HUES48 (cell line): Measurements from ENCODE around the gene TREML4.

ENCODE experiments used
- H3K27ac ChIP-seq: one replicate; pipeline ENCODE4 v1.7.0; 2013; ENCODE audit warnings: low read depth, low read length, inconsistent platforms
- H3K27me3 ChIP-seq: 2 replicates; pipeline ENCODE4 v1.6.1; 2013; ENCODE audit warnings: mild to moderate bottlenecking, low read length; ENCODE audit not compliant: control insufficient read depth, insufficient read depth
- H3K36me3 ChIP-seq: 2 replicates; pipeline ENCODE4 v1.6.1; 2013; ENCODE audit warnings: low read length; ENCODE audit not compliant: control insufficient read depth, insufficient read depth
- H3K4me1 ChIP-seq: 2 replicates; pipeline ENCODE4 v1.6.1; 2013; ENCODE audit warnings: mild to moderate bottlenecking, low read length; ENCODE audit not compliant: control insufficient read depth, insufficient read depth
- H3K4me3 ChIP-seq: 2 replicates; pipeline ENCODE4 v1.5.1; 2013; ENCODE audit warnings: mild to moderate bottlenecking, low read depth, low read length
- H3K9ac ChIP-seq: 2 replicates; pipeline ENCODE4 v1.6.1; 2013; ENCODE audit warnings: mild to moderate bottlenecking, low read depth, low read length, moderate library complexity
- H3K9me3 ChIP-seq: 2 replicates; pipeline ENCODE4 v1.6.1; 2013; ENCODE audit warnings: low read length; ENCODE audit not compliant: control insufficient read depth, insufficient read depth

Gene TREML4

GRCh38 chr6:41255638-41256246 lies 27.6 kb downstream of the TREML4 start:
- H3K27me3 ChIP-seq, result no peaks in the 10 kb centered on the region
- no peaks in the 10 kb centered on the region for H3K9me3 ChIP-seq
- H3K4me3 ChIP-seq, result no peak overlapping the region
- H3K27ac ChIP-seq, result no peak overlapping the region
- no peaks in the 10 kb centered on the region for H3K4me1 ChIP-seq
- no peak overlapping the region for H3K9ac ChIP-seq
- no peaks in the 10 kb centered on the region for H3K36me3 ChIP-seq

GRCh38 chr6:41256383-41256782 lies 28.2 kb downstream of the TREML4 start:
- Histone ChIP-seq H3K9me3 (no peaks in the 10 kb centered on the region), H3K27ac (no peak overlapping the region), H3K36me3 (no peaks in the 10 kb centered on the region), H3K4me3 (no peak overlapping the region), H3K9ac (no peak overlapping the region), H3K4me1 (no peaks in the 10 kb centered on the region), H3K27me3 (no peaks in the 10 kb centered on the region)

GRCh38 chr6:41257369-41258195 lies 29.4 kb downstream of the TREML4 start:
- Histone ChIP-seq H3K4me3 (no peak overlapping the region), H3K4me1 (no peaks in the 10 kb centered on the region), H3K27me3 (no peaks in the 10 kb centered on the region), H3K9ac (no peak overlapping the region), H3K9me3 (no peaks in the 10 kb centered on the region), H3K36me3 (no peaks in the 10 kb centered on the region), H3K27ac (no peak overlapping the region)

GRCh38 chr6:41258196-41258493 lies 30.0 kb downstream of the TREML4 start:
- Histone ChIP-seq H3K9ac (no peak overlapping the region), H3K4me3 (no peak overlapping the region), H3K27ac (no peak overlapping the region), H3K36me3 (no peaks in the 10 kb centered on the region), H3K27me3 (no peaks in the 10 kb centered on the region), H3K9me3 (no peaks in the 10 kb centered on the region), H3K4me1 (no peaks in the 10 kb centered on the region)

- no peak overlapping the region for H3K27ac ChIP-seq
- H3K27me3 ChIP-seq, result no peaks in the 10 kb centered on the region
- no peaks in the 10 kb centered on the region; the same call in 1 of the 2 replicates for H3K9me3 ChIP-seq
- no peak overlapping the region for H3K4me3 ChIP-seq
- no peaks in the 10 kb centered on the region for H3K4me1 ChIP-seq
- no peaks in the 10 kb centered on the region for H3K36me3 ChIP-seq
- H3K9ac ChIP-seq, result no peak overlapping the region
Observed at GRCh38 chr6:41262401-41262800, 34.3 kb downstream of the TREML4 start.

- H3K9me3 ChIP-seq, result no peaks in the 10 kb centered on the region; the same call in 1 of the 2 replicates
- no peaks in the 10 kb centered on the region for H3K36me3 ChIP-seq
- no peak overlapping the region for H3K4me3 ChIP-seq
- H3K27me3 ChIP-seq, result no peaks in the 10 kb centered on the region
- H3K27ac ChIP-seq, result no peak overlapping the region
- no peaks in the 10 kb centered on the region for H3K4me1 ChIP-seq
- no peak overlapping the region for H3K9ac ChIP-seq
Observed at GRCh38 chr6:41263267-41263666, 35.1 kb downstream of the TREML4 start.

- no peaks in the 10 kb centered on the region for H3K27me3 ChIP-seq
- no peak overlapping the region for H3K27ac ChIP-seq
- H3K36me3 ChIP-seq, result no peaks in the 10 kb centered on the region
- no peaks in the 10 kb centered on the region for H3K4me1 ChIP-seq
- H3K4me3 ChIP-seq, result no peak overlapping the region
- H3K9ac ChIP-seq, result no peak overlapping the region
- no peaks in the 10 kb centered on the region; the same call in 1 of the 2 replicates for H3K9me3 ChIP-seq
Observed at GRCh38 chr6:41266541-41266940, 38.4 kb downstream of the TREML4 start.

GRCh38 chr6:41268478-41268877 lies 40.3 kb downstream of the TREML4 start:
- H3K27ac ChIP-seq, result no peak overlapping the region
- H3K9ac ChIP-seq, result no peak overlapping the region
- H3K4me1 ChIP-seq, result no peaks in the 10 kb centered on the region
- no peak overlapping the region for H3K4me3 ChIP-seq
- no peaks in the 10 kb centered on the region for H3K36me3 ChIP-seq
- H3K27me3 ChIP-seq, result no peaks in the 10 kb centered on the region
- no peaks in the 10 kb centered on the region; the same call in 1 of the 2 replicates for H3K9me3 ChIP-seq

- H3K27me3 ChIP-seq, result no peaks in the 10 kb centered on the region
- H3K9ac ChIP-seq, result no peak overlapping the region
- H3K36me3 ChIP-seq, result no peaks in the 10 kb centered on the region
- no peak overlapping the region for H3K4me3 ChIP-seq
- no peaks in the 10 kb centered on the region for H3K4me1 ChIP-seq
- H3K27ac ChIP-seq, result no peak overlapping the region
- H3K9me3 ChIP-seq, result no peaks in the 10 kb centered on the region
Observed at GRCh38 chr6:41269166-41269565, 41.0 kb downstream of the TREML4 start.

GRCh38 chr6:41269716-41270115 lies 41.6 kb downstream of the TREML4 start:
- Histone ChIP-seq H3K36me3 (no peaks in the 10 kb centered on the region), H3K4me1 (no peaks in the 10 kb centered on the region), H3K27ac (no peak overlapping the region), H3K27me3 (no peaks in the 10 kb centered on the region), H3K9ac (no peak overlapping the region), H3K4me3 (no peak overlapping the region), H3K9me3 (no peaks in the 10 kb centered on the region)

GRCh38 chr6:41271901-41272395 lies 43.8 kb downstream of the TREML4 start:
- Histone ChIP-seq H3K27me3 (no peaks in the 10 kb centered on the region), H3K27ac (no peak overlapping the region), H3K36me3 (no peaks in the 10 kb centered on the region), H3K4me1 (no peaks in the 10 kb centered on the region), H3K9me3 (no peaks in the 10 kb centered on the region), H3K9ac (no peak overlapping the region), H3K4me3 (no peak overlapping the region)
